Retinal pigment epithelial cell (primary cell): ENCODE measurements around the gene ERCC8.

Experiments used
- DNase-seq: peaks from one replicate; pipeline ENCODE4 v3.0.0-alpha.2; 2010; ENCODE audit warnings: low read depth
- H3K4me3 ChIP-seq: 2 replicates; pipeline ENCODE4 v1.5.1; 2011; ENCODE audit warnings: mild to moderate bottlenecking, low read length, control low read depth, moderate library complexity
- CTCF ChIP-seq: conservative IDR thresholded peaks from 2 replicates; pipeline ENCODE4 v1.5.1; 2011; ENCODE audit warnings: low read depth, low read length, control low read depth, inconsistent platforms

The ERCC8 gene

DNA sequence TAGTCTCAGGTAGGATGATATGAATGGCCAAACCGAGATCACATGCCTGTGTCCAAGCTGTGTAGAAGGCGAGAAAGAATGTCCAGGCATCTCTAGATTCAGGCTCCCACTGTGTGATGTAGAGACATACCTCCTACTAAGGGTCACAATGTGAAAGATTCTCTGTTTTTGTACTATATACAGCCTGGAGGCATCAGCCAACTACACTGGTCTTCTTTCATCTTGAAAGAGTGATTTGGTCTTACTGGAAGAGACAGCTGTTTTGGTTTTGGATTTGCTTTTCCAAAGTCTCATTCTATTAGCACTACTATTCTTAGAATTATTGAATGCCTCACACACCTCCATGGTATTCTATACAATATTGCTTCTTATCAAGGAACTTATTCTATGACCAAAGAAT, 26.4 kb downstream of the ERCC8 start:
- DNase-seq, result no peak
- H3K4me3 ChIP-seq, result no peak overlapping the region
- no peak for TF ChIP-seq CTCF

- no peak for DNase-seq
- no peak overlapping the region for H3K4me3 ChIP-seq
- no peak for TF ChIP-seq CTCF
These were observed 28.2 kb downstream of the ERCC8 start for GRCh38 chr5:60916646-60917045.

DNA sequence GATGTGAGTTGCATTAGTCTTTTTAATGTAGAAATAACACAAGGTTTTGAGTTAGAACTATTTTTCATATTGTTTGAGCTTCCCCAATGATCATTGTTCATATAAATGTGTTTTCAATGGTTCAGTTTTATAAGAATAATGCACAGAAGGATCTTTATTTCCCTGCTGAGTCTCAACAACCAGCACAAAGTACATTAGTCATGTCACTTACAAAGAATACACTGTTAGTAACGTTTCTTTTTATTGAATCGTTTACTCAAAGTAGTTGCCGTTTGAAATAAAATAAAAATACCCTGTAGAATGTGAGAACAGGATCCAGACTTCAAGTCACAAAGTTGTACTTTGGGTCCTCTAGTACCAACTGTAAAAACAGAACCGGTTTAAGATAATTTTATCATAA, 41.5 kb downstream of the ERCC8 start:
- no peak for TF ChIP-seq CTCF
- H3K4me3 ChIP-seq, result no peak overlapping the region
- DNase-seq, result no peak

DNA sequence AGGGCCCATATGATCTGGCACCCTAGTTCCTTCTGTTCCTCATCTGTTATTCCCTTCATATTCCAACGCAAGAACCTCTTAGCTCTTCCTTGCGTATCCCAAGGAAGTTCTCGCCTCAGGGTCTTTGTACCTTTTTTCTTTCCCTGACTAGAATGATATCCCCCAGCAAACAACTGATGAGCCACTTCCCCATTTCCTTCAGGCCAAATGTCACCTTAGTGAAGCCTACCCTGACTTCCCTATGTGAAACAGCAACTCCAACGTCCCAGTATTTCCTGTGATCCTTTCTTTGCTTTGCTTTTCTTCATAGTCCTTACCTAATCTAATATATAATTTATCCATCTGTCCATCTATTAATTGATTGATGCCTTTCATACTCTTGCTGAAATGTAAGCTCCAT, 47.9 kb downstream of the ERCC8 start:
- no peak overlapping the region for H3K4me3 ChIP-seq
- no peak for TF ChIP-seq CTCF
- no peak for DNase-seq

DNA sequence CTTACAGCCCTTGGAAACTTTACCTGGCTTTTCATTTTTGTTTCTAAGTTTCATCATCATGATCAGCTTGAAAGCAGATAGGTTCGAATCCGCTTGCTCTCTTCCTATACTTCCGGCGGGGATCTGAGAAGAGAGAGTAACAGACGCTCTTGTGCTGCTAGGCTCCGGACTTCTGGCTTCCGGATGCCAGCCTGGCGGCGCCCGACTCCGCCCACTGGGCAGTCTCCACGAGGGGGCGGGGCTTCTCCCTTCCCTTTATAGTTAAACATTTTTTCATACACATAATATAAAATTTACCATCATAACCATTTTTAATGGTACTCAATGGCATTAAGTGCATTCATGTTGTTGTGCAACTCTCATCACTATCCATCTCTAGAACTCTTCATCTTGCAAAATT, 51.3 kb downstream of the ERCC8 start:
- DNase-seq, result no peak
- no peak for TF ChIP-seq CTCF
- no peak overlapping the region for H3K4me3 ChIP-seq

DNA sequence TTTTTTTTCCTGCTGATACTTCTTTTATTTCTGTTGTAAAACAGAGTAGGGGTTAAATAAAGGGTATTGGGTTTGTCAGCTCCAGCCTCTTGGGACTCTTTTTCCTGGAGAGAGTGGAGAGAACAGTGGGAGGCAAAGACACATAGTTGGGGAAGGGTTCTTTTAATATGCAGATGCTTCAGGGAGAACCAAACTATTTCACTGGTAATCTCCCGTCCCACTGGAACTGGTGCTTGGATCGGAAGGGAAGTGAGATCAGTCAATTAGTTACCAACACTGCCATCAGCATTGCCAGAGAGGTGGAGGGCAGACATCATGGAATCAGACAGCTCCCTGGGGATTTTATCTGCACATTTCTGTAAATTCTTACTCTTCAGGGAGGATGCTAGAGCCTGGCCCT, 53.2 kb downstream of the ERCC8 start:
- no peak overlapping the region for H3K4me3 ChIP-seq
- TF ChIP-seq CTCF, result no peak
- no peak for DNase-seq

DNA sequence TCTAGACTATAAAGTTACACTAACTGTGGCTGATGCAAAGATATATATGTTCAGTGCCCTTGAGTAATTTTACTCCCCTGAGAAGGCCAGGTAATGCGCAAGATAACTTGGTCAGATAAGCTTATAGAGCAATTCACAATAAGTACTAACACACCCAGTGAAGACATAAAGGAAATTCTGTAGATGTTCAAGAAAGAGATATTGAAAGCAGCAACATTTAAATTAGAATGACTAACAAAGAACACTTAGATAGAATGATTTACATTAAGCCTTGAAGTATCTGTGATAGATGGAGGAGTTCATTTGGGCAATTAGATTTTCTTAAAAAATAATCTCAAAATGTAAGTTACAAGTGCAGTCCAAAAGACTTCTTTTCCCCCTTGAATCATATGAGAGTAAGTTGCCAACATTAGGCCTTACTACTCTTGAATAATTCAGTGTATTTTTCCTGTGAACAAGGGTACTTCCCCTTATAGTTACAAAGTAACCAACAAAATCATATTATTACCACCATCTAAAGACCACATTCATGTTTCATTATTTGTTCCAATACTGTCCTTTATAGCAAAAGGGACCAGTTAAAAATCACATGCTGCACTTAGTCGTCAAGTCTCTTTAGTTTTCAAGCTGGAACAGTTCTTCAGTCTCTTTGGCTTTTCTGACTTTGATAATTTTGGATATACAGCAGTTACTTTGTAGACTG, 56.4 kb downstream of the ERCC8 start:
- DNase-seq, result no peak
- TF ChIP-seq CTCF, result no peak
- H3K4me3 ChIP-seq, result no peak overlapping the region
